HG03097 (cell line): ENCODE measurements around the gene SKIC2.
A peak's percentile ranks its signal among the peaks of the same experiment; 100 is the strongest.
"Not testable (repeated sequence)": the region's sequence is repeated elsewhere in the genome, so short reads cannot be mapped to it uniquely, and the experiment has no call there.

ENCODE experiments used
- ATAC-seq: cut with Tn5 transposase; IDR thresholded peaks from one replicate; pipeline ENCODE4 v1.9.1; 2021; ENCODE audit not compliant: unreplicated experiment, low FRiP score

SKIC2 gene

DNA sequence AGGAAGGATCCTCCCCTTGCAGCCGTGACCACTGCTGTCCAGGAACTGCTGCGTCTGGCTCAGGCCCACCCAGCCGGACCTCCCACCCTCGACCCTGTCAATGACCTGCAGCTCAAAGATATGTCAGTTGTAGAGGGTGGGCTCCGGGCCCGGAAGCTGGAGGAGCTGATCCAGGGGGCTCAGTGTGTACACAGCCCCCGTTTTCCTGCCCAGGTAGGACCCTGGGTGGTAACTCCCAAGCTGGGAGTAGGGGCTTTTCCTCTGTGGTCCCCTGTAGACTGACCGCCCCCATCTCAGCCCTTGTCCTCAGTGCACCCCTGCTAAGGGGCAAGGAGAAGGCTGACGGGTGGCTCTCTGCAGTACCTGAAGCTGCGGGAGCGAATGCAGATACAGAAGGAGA lies 9.4 kb downstream of the SKIC2 start:
- no peak for ATAC-seq

DNA sequence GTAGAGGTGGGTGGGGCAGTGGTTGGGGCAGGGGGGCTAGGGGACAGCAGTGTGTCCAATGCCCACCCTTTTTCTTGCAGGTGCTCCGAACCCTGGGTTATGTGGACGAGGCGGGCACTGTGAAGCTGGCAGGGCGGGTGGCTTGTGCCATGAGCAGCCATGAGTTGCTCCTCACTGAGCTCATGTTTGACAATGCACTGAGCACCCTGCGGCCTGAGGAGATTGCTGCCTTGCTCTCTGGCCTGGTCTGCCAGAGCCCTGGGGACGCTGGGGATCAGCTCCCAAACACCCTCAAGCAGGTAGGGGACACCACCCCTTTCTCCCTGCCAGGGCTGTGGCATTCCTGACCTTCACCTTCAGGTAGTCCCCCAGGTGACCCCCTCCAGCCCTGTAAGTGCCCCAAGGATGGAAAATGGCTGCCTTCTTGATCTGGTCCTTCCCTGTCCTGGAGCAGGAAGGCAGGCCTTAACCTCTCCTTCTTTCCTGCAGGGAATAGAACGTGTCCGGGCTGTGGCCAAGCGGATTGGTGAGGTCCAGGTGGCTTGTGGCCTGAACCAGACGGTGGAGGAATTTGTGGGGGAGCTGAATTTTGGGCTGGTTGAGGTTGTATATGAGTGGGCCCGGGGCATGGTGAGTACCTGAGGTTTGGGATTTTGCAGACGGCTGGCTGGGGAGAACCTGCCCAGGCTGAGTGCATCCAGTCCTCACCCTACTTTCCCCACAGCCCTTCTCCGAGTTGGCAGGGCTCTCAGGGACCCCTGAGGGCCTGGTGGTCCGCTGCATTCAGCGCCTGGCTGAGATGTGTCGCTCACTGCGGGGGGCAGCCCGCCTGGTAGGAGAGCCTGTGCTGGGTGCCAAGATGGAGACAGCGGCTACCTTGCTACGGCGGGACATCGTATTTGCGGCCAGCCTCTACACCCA lies 10.1 kb downstream of the SKIC2 start:
- ATAC-seq, result no peak

DNA sequence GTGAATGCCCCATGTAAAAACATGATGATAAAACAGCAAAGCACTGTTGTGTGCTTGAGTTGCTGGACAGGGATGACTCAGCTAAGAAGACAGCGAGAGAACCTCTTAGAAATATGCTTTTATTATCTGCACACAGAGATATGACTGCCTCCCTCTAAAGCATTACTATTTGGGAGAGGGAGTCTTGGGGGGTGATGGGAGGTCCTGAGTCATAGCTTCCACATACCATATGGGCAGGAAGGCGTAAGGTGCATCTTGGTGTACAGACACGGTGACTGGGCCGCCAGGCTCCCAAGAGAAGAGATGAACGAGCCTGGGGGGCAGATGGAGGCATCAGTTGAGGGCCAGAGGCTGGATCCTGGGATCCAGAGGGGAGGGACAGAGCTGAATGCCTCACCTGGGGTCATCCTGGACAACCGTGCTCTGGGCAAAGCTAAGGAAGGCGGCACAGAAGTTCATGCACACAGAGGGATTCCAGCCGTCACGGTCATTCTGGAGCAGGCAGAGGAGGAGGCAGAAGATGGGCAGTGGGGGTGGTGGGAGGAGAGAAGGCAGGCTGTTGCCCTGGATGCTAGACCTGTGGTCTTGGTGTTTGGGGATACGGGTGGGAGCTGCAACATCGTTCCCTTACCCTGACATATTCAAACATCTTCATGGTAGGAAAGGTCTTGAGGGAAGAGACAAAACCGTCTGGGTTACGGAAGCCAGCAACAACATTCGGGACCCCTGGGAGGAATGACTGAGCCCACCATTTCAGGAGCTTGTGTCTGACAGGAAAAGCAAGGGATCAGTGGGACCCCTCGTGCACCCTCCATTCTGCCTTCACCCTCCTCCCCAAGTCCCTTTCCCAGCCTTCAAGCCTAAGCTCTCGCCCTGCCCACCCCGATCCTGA lies 11.0 kb downstream of the SKIC2 start:
- ATAC-seq, result no peak

DNA sequence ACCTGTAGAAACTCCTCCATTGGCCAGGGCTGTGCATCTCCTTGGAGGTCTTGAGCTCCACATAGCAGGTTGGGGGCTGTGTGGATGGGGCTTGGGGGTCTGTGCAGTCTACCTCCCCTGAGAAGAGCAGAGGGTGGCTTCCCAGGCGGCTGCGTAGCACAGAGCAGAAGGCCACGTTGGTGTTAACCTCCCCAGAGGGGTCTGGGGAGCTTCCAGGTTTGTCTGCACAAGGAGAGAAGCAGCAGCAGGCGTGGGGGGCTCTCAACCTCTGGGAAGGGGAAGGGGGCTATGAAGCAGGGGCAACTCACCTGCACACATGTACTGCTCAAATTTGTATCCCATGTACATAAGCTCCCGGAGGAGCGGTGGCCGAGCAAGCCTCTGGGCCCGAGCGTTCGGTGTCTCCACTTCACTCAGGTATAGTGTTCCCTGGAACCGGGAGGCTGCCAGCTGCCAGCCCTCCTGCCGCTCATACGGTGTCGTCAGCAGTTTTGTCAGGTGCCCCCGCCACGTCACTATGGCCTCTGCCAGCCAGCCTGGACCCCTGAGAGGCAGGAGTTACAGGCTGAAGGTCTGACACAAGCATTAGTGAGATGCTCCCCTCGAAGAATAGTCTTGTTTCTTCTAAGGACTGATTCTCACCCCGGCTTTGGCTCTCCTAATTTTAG lies 11.8 kb downstream of the SKIC2 start:
- no peak for ATAC-seq

DNA sequence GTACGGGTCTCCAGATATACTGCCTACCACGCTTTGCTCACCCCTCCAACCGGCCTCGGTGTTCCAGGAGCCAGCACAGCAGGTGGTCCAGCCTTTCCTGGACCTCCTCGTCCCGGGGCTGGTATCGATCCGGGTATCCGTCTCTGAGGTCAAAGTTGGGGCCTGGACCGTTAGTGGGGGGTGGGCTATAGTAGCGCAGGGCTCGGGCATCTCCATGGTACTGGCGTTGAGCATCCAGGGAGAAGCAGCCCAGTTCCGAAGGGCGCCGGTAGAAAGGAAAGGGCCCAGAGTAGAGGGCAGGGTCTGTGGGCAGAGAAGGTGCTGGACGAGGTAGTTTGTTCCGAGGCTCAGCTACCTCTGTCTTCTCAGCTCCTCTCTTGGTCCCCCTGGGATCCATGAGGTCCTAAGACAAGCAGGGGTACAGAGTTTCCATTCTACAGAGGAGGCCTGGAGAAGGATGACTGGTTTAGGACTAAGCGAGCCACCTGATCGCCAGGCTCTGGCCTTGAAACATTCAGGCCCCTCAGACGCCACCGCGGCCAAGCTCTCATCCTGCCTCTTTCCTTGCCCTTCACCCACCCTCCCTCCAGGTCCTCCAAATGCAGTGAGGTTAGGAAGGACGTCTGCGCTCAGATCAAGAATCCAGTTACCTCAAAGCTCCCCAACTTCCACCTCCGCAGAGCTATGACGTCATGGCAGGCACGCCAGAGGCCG lies 12.5 kb downstream of the SKIC2 start:
- ATAC-seq, result no peak

DNA sequence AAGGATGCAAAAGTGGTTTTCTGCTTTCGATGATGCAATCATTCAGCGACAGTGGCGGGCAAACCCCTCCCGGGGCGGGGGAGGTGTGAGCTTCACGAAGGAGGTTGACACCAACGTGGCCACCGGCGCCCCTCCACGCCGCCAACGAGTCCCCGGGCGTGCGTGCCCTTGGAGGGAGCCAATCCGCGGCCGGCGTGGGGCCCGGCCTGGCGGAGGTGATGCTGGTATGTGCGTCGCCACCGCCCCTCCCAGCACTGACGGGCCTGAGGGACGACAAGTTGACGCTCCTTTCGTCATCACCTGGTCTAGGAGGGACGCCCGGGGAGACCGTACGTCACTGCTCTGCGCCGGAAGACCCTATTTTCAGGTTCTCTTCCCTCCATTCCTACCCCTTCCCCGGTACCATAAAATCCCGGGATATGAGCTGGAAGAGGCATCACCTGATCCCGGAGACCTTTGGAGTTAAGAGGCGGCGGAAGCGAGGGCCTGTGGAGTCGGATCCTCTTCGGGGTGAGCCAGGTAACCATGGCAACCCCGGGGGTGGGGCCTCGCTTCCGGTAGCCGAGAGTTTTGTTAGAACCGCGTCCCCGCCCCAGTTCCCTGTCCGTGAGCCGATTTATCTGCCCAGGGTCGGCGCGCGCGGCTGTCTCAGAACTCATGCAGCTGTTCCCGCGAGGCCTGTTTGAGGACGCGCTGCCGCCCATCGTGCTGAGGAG lies 13.2 kb downstream of the SKIC2 start, which contains the start of gene DXO:
DXO (minus strand) TSS at position 146 of the 716 bp plus-strand sequence. CDS start 463 bp downstream, outside the sequence.
- peak; percentile 85 for ATAC-seq

DNA sequence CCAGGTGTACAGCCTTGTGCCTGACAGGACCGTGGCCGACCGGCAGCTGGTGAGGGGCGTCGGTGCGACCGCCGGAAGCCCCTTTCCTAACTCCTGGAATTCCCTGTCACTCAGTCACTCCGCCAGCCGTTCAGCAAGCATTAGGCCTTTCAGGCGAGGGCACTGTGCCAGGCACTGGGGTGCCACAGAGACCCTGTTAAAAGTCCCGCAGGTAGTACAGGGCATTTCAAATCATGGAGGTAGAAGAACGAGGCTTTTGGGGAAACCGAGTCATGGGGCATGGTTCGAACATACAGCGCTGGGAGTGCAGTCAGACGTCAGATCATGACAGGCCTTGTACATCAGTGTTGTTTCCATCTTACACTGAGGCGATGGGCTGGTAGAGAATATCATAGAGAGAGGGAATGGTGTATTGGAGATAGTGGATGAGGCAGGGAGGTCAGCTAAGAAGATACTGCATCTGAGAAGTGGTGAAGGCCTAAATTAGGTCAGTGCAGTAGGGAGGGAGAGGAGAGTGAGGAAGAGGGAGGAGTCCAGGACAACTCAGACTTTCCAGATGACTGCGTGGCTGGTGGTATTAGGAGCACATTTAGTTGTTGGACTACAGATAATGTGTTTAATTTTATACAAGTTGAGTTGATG lies 13.9 kb downstream of the SKIC2 start:
- ATAC-seq, result no peak

DNA sequence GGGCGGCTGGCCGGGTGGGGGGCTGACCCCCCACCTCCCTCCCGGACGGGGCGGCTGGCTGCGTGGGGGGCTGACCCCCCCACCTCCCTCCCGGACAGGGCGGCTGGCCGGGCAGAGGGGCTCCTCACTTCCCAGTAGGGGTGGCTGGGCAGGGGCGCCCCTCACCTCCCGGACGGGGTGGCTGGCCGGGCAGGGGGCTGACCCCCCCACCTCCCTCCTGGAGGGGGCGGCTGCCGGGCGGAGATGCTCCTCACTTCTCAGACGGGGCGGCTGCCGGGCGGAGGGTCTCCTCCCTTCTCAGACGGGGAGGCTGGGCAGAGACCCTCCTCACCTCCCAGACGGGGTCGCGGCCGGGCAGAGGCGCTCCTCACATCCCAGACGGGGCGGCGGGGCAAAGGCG lies 17.1 kb downstream of the SKIC2 start:
- ATAC-seq, result not testable (repeated sequence)

DNA sequence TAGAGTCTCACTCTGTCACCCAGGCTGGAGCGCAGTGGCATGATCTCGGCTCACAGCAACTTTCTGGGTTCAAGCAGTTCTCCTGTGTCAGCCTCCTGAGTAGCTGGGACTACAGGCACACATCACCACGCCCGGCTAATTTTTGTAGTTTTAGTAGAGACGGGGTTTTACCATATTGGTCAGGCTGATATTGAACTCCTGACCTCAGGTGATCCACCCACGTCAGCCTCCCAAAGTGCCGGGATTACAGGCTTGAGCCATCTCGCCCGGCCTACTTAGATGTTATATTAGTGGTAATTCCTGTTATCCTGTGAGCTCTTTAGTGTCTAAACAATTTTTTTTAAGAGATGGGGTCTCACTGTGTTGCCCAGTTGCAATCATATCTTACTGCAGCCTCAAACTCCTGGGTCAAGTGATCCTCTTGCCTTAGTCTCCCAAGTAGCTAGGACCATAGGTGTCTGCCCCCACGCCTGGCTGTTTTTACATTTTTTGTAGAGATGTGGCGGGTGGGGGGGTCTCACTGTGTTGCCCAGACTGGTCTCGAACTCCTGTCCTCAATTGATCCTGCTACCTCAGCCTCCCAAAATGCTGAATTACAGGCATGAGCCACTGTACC lies 18.9 kb downstream of the SKIC2 start:
- no peak for ATAC-seq

DNA sequence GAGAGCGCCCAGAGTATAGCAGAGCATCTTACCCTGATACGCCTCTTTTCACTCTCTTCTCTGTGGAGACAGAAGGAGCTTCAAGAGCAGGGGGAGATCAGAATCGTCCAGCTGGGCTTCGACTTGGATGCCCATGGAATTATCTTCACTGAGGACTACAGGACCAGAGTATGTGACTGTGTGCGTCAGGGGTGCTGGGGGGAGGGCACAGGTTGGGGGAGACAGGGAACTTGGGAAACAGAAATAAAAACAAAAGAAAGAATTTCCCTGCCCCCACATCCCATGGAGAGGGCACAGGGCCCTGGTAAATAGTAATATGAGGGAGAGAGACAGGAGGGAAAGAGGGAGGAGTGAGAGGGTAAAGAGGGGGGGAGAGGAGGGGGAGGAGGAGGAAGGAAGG lies 19.9 kb downstream of the SKIC2 start:
- no peak for ATAC-seq

DNA sequence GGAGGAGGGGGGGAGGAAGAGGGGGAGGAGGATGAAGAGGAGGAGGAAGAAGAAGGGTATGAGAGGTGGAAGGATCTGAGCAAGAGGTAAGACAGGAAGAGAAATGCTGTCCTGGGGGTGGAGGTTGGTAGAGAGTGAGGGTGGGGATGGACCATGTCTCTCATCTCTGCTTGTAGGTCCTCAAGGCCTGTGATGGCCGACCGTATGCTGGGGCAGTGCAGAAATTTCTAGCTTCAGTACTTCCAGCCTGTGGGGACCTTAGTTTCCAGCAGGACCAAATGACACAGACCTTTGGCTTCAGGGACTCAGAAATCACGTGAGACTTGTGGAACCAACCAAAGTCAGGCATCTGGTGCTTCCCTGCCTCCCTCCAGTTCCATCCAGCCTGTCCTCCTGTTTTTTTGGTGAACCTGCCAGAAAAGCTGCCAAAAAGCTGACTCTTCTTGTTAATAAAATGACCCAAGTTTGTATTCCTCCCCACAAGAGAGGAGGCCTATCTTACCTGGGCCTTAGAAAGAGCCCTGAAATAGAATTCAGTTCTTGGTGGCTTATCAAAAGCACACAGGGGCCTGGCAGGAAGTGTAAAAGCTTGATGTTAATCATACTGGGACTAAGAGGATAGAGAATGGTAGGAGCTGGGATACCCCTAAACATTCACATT lies 20.4 kb downstream of the SKIC2 start:
- ATAC-seq, result no peak

DNA sequence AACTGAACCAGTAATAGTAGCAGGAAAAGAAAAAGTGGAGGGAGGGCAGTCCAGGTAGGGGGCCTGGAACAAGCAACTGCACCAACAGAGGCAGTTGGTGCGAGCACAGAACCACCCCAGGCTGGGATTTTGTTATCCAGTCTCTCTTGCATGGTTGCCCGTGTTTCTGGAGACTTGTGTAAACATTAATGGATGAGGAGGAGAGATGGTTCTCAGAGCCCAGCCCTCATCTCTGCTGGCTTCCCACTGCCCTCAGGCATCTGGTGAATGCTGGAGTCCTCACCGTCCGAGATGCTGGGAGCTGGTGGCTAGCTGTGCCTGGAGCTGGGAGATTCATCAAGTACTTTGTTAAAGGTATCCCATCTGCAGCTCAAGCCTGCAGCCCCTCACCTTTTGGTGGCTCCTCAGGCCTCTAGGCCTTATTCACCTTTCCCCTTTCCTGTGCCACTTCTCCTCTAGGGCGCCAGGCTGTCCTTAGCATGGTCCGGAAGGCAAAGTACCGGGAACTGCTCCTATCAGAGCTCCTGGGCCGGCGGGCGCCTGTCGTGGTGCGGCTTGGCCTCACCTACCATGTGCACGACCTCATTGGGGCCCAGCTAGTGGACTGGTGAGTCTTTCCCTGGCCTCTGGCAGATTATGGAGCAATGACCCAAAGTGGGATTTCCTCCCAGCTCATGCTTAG lies 21.4 kb downstream of the SKIC2 start:
- not testable (repeated sequence) for ATAC-seq

DNA sequence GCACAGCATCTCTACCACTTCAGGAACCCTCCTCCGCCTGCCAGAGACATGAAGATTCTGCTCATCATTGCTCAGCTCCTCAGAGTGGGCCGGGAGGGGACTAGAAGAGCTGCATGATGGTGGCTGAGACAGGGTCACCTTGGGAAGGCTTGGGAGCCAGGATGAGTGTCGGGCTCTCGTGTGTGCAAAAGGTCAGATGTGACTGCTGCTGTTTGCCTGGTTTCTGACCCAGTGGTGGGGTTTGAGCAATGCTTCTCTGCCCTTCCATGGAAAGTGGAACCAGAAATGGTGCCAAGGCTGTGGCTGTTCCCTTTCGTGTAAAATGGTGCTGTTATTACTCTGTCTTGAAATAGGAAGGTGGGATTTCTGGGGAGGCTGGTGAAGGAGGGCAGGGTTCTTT lies 22.0 kb downstream of the SKIC2 start:
- ATAC-seq, result not testable (repeated sequence)

DNA sequence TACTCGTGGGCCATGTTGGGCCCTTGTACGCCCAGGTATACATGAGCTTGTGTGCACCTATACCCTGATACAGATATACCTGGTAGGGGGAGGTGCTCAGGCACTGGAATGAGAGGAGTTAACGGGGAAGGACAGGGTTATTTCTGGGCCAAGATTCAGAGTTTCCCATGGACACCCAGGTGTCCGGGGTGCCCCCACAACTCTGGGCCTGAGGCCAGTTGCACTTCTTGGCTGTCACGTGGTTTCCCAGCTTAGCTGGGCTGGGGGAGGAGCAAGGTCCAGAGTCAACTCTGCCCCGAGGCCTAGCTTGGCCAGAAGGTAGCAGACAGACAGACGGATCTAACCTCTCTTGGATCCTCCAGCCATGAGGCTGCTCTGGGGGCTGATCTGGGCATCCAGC lies 22.8 kb downstream of the SKIC2 start, which contains the start of gene C4A:
C4A (plus strand) TSS at position 314 of the 400 bp plus-strand sequence; CDS start at position 365, 51 bp downstream.
- not testable (repeated sequence) for ATAC-seq

DNA sequence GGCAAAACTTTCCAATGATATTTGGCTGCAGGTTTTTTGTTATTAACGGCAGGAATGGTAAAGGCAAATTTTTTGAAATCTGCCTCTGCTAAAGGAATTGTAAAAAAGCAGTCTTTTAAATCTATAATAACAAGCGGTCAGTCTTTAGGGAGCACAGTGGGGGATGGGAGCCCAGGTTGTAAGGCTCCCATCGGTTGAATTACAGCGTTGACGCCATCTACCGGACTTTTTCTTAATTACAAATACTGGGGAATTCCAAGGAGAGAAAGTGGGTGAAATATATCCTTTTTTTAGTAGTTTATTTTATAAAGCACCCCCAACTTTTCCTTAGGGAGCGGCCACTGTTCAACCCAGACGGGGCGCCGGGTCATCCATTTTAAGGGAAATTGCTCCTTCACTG lies 30.4 kb downstream of the SKIC2 start:
- ATAC-seq, result not testable (repeated sequence)

DNA sequence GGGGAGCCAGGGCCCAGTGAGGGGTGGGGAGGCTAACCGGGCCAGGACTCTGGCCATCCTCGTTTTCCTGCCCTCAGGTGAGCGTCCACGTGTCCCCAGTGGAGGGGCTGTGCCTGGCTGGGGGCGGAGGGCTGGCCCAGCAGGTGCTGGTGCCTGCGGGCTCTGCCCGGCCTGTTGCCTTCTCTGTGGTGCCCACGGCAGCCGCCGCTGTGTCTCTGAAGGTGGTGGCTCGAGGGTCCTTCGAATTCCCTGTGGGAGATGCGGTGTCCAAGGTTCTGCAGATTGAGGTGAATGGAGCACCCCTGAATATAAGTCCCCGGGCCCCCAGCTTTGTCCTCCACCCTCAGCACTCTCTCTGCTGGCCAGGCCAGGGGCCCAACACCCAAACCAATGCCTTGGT lies 35.4 kb downstream of the SKIC2 start:
- ATAC-seq, result not testable (repeated sequence)

DNA sequence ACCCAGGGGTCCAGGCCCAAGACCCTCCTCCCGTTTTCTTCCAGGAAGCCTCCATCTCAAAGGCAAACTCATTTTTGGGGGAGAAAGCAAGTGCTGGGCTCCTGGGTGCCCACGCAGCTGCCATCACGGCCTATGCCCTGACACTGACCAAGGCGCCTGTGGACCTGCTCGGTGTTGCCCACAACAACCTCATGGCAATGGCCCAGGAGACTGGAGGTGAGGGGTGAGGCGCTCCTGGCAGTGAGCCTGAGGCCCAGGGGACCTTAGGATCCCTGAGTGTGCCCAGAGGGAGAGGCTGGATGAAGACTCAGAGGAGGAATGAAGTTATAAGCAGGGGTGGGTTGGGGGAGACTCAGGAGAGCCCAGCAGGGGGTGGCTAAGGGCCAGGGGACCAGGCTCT lies 37.4 kb downstream of the SKIC2 start:
- ATAC-seq, result not testable (repeated sequence)
